Stimulated activated CD8-positive, alpha-beta memory T cell treated with anti-CD3 and anti-CD28 coated beads, Interleukin-2, amount 100 ng/mL, for 1 hour (primary cell): ENCODE results near the gene CTNNA3.

Source experiments
- DNase-seq, 2 donors: peaks; one replicate each; pipeline ENCODE4 v3.0.0-alpha.2; 2020; ENCODE audit warnings: low read depth in 2 of 2

The CTNNA3 gene

GRCh38 chr10:66819691-66820090 lies 876.3 kb downstream of the CTNNA3 start:
- DNase-seq, result no peak

GRCh38 chr10:66813122-66813521 lies 882.9 kb downstream of the CTNNA3 start:
- DNase-seq, result no peak

- DNase-seq, result no peak
These were observed 884.8 kb downstream of the CTNNA3 start for GRCh38 chr10:66811211-66811610.

GRCh38 chr10:66809402-66809801 lies 886.6 kb downstream of the CTNNA3 start:
- no peak for DNase-seq

GRCh38 chr10:66805612-66806011 lies 890.4 kb downstream of the CTNNA3 start:
- no peak for DNase-seq

- no peak for DNase-seq
These were observed 891.0 kb downstream of the CTNNA3 start for GRCh38 chr10:66804962-66805361.

GRCh38 chr10:66803174-66803573 lies 892.8 kb downstream of the CTNNA3 start:
- DNase-seq, result no peak

- DNase-seq, result no peak
These were observed 896.5 kb downstream of the CTNNA3 start for GRCh38 chr10:66799474-66799873.

GRCh38 chr10:66795866-66796265 lies 900.1 kb downstream of the CTNNA3 start:
- no peak for DNase-seq

- no peak for DNase-seq
These were observed 903.6 kb downstream of the CTNNA3 start for GRCh38 chr10:66792441-66792840.

GRCh38 chr10:66788178-66788987 lies 907.6 kb downstream of the CTNNA3 start:
- DNase-seq, result no peak

GRCh38 chr10:66786709-66787108 lies 909.3 kb downstream of the CTNNA3 start:
- no peak for DNase-seq

GRCh38 chr10:66784770-66785169 lies 911.2 kb downstream of the CTNNA3 start:
- no peak for DNase-seq

- no peak for DNase-seq
These were observed 912.7 kb downstream of the CTNNA3 start for GRCh38 chr10:66783316-66783715.

GRCh38 chr10:66782776-66783175 lies 913.2 kb downstream of the CTNNA3 start:
- no peak for DNase-seq

GRCh38 chr10:66782144-66782543 lies 913.9 kb downstream of the CTNNA3 start:
- DNase-seq, result no peak

GRCh38 chr10:66780796-66781195 lies 915.2 kb downstream of the CTNNA3 start:
- no peak for DNase-seq

- no peak for DNase-seq
These were observed 917.6 kb downstream of the CTNNA3 start for GRCh38 chr10:66778351-66778750.

- no peak for DNase-seq
These were observed 918.3 kb downstream of the CTNNA3 start for GRCh38 chr10:66777665-66778064.

GRCh38 chr10:66773472-66773817 lies 922.5 kb downstream of the CTNNA3 start:
- no peak for DNase-seq

GRCh38 chr10:66772548-66773471 lies 923.2 kb downstream of the CTNNA3 start:
- no peak for DNase-seq

GRCh38 chr10:66767707-66768106 lies 928.3 kb downstream of the CTNNA3 start:
- DNase-seq, result no peak

- DNase-seq, result no peak
These were observed 933.7 kb downstream of the CTNNA3 start for GRCh38 chr10:66762218-66762729.
